ENCODE measurements around the gene SCAMP1. TPM values are rescaled to one million over a fixed set of nuclear protein-coding genes. Genes with fewer than 3 reads are reported as not detected.
"Not testable (repeated sequence)": the region's sequence is repeated elsewhere in the genome, so short reads cannot be mapped to it uniquely, and the experiment has no call there.

SCAMP1 gene
- total RNA-seq, 1 donor from 2014 or later, result 15.0 TPM

GRCh38 chr5:78429332-78429980, 69.0 kb downstream of the SCAMP1 start:
- TF ChIP-seq CTCF (IDR thresholded peaks at IDR 0.05), result no peak
- intact Hi-C loops (cut with DNase I), result no loop called here
- Histone ChIP-seq H3K27me3 (no peaks in the 10 kb centered on the region), H3K4me1 (no peaks in the 10 kb centered on the region), H3K4me3 (no peak overlapping the region), H3K36me3 (peaks cover 11 to 13% of the 10 kb centered on the region in 2 donors), H3K27ac (no peak overlapping the region), H3K9me3 (no peaks in the 10 kb centered on the region)
- DNase-seq (ENCODE audit: low spot score in 2 of 2), result no peak

- intact Hi-C loops (cut with DNase I), result no loop called here
- no peaks in the 10 kb centered on the region for H3K27me3 ChIP-seq
- H3K4me3 ChIP-seq, result no peak overlapping the region
- TF ChIP-seq CTCF (IDR thresholded peaks at IDR 0.05), result no peak
- H3K4me1 ChIP-seq, result no peaks in the 10 kb centered on the region
- no peaks in the 10 kb centered on the region for H3K9me3 ChIP-seq
- peaks cover 5 to 13% of the 10 kb centered on the region in 2 donors for H3K36me3 ChIP-seq
- no peak overlapping the region for H3K27ac ChIP-seq
- DNase-seq (ENCODE audit: low spot score in 2 of 2), result no peak
Measured at GRCh38 chr5:78430866-78431265, 70.4 kb downstream of the SCAMP1 start.

- TF ChIP-seq CTCF (IDR thresholded peaks at IDR 0.05), result no peak
- no peak for DNase-seq (ENCODE audit: low spot score in 2 of 2)
- Histone ChIP-seq H3K4me3 (no peak overlapping the region), H3K9me3 (no peaks in the 10 kb centered on the region), H3K27me3 (no peaks in the 10 kb centered on the region), H3K4me1 (no peaks in the 10 kb centered on the region), H3K27ac (no peak overlapping the region), H3K36me3 (no peaks in the 10 kb centered on the region)
- intact Hi-C loops (cut with DNase I), result no loop called here
Measured at GRCh38 chr5:78433972-78434371, 73.6 kb downstream of the SCAMP1 start.

- no peak for TF ChIP-seq CTCF (IDR thresholded peaks at IDR 0.05)
- no peak for DNase-seq (ENCODE audit: low spot score in 2 of 2)
- intact Hi-C loops (cut with DNase I), result no loop called here
- H3K27ac ChIP-seq, result no peak overlapping the region
- peaks cover 0 to 13% of the 10 kb centered on the region in 2 donors for H3K36me3 ChIP-seq
- no peaks in the 10 kb centered on the region for H3K9me3 ChIP-seq
- no peak overlapping the region for H3K4me3 ChIP-seq
- H3K4me1 ChIP-seq, result no peaks in the 10 kb centered on the region
- H3K27me3 ChIP-seq, result no peaks in the 10 kb centered on the region
Measured at GRCh38 chr5:78447775-78448424, 87.5 kb downstream of the SCAMP1 start.

- TF ChIP-seq CTCF (IDR thresholded peaks at IDR 0.05), result no peak
- no peak overlapping the region for H3K27ac ChIP-seq
- DNase-seq (ENCODE audit: low spot score in 2 of 2), result no peak
- H3K4me1 ChIP-seq, result no peaks in the 10 kb centered on the region
- no peak overlapping the region for H3K4me3 ChIP-seq
- H3K9me3 ChIP-seq, result no peaks in the 10 kb centered on the region
- H3K36me3 ChIP-seq, result peaks cover 0 to 13% of the 10 kb centered on the region in 2 donors
- H3K27me3 ChIP-seq, result no peaks in the 10 kb centered on the region
- intact Hi-C loops (cut with DNase I), result no loop called here
Measured at GRCh38 chr5:78449103-78449502, 88.7 kb downstream of the SCAMP1 start.

- H3K36me3 ChIP-seq; H3K27ac ChIP-seq; H3K4me1 ChIP-seq; intact Hi-C loops (cut with DNase I); DNase-seq (ENCODE audit: low spot score in 2 of 2); H3K4me3 ChIP-seq; H3K27me3 ChIP-seq; H3K9me3 ChIP-seq: not testable (repeated sequence)
Measured at GRCh38 chr5:78457507-78457906, 97.1 kb downstream of the SCAMP1 start.

All from ascending aorta (tissue), 2 donors.